ENCODE measurements around the gene USP13. TPM values are rescaled to one million over a fixed set of nuclear protein-coding genes. Genes with fewer than 3 reads are reported as not detected.
"Not testable (repeated sequence)": the region's sequence is repeated elsewhere in the genome, so short reads cannot be mapped to it uniquely, and the experiment has no call there.

Gene USP13
- total RNA-seq, 4 donors from 2014 or later, result 6.7 to 12.1 (median 11.3) TPM

GRCh38 chr3:179681492-179682263, 28.8 kb downstream of the USP13 start:
- H3K4me3 ChIP-seq, result peak overlapping the region in 1 of 2 donors; percentile 16
- peaks cover 0 to 37% (median 0%) of the 10 kb centered on the region in 3 donors for H3K4me1 ChIP-seq
- WGBS, 2 donors (ENCODE audit: low coverage in 1 of 2), result 45 to 84% methylated on average over 10 to 21 of the region's 21 CpGs
- H3K27ac ChIP-seq, result peak overlapping the region in 1 of 4 donors; percentile 35
- TF ChIP-seq CTCF (IDR thresholded peaks at IDR 0.05) (no peak), EP300 (IDR thresholded peaks at IDR 0.05) (no peak), POLR2AphosphoS5 (IDR thresholded peaks at IDR 0.05) (no peak), POLR2A (IDR thresholded peaks at IDR 0.05) (no peak)
- no peaks in the 10 kb centered on the region for H3K27me3 ChIP-seq
- H3K9me3 ChIP-seq, result no peaks in the 10 kb centered on the region
- ATAC-seq, result no peak
- peaks cover 0 to 9% of the 10 kb centered on the region in 2 donors for H3K36me3 ChIP-seq

- no peak overlapping the region for H3K27ac ChIP-seq
- no peaks in the 10 kb centered on the region for H3K27me3 ChIP-seq
- H3K9me3 ChIP-seq, result no peaks in the 10 kb centered on the region
Measured at GRCh38 chr3:179682426-179683080, 29.7 kb downstream of the USP13 start.

GRCh38 chr3:179683286-179683685, 30.4 kb downstream of the USP13 start:
- ATAC-seq, H3K27ac ChIP-seq, H3K9me3 ChIP-seq, H3K4me3 ChIP-seq, H3K27me3 ChIP-seq: not testable (repeated sequence)
- peaks cover 0 to 32% (median 0%) of the 10 kb centered on the region in 3 donors for H3K4me1 ChIP-seq
- 82 to 94% methylated on average over 5 of the region's 5 CpGs for WGBS, 2 donors (ENCODE audit: low coverage in 1 of 2)
- peaks cover 0 to 21% of the 10 kb centered on the region in 2 donors for H3K36me3 ChIP-seq

More at GRCh38 chr3:179682426-179683080, 29.7 kb downstream of the USP13 start:
- Histone ChIP-seq H3K4me1 (peaks cover 0 to 37% (median 0%) of the 10 kb centered on the region in 3 donors), H3K4me3 (no peak overlapping the region), H3K36me3 (peaks cover 0 to 13% of the 10 kb centered on the region in 2 donors)
- 51 to 60% methylated on average over 4 of the region's 4 CpGs for WGBS, 2 donors (ENCODE audit: low coverage in 1 of 2)
- no peak for ATAC-seq
- TF ChIP-seq POLR2A (IDR thresholded peaks at IDR 0.05), result no peak
- TF ChIP-seq CTCF (IDR thresholded peaks at IDR 0.05), result no peak
- TF ChIP-seq EP300 (IDR thresholded peaks at IDR 0.05), result no peak
- no peak for TF ChIP-seq POLR2AphosphoS5 (IDR thresholded peaks at IDR 0.05)

DNA sequence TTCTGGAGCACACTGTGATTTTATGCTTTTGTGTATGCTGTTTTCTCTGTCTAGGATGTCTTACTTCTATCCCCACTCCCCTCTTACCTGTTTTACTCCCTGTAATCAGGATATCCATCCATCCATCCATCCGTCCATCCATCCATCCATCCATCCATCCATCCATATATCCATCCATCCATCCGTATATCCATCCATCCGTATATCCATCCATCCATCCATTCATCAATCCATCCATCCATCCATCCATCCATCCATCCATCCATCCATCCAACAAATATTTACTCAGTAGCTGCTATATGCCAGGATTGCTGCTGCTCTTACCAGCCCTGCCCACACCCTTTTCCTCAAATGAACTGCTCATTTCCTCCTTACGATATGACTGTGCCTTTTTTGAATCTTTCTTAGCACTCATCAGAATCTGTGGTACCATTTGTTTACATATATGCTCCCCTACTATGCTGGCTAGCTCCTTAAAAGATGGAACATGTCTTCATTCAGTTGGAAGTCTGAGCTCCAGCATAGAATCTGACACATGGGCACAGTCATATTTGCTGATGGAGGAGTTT, 35.2 kb downstream of the USP13 start:
- no peaks in the 10 kb centered on the region for H3K27me3 ChIP-seq
- H3K4me1 ChIP-seq, result peaks cover 0 to 4% (median 0%) of the 10 kb centered on the region in 3 donors
- ATAC-seq, result no peak
- no peak overlapping the region for H3K27ac ChIP-seq
- H3K36me3 ChIP-seq, result peaks cover 0 to 43% of the 10 kb centered on the region in 2 donors
- TF ChIP-seq POLR2AphosphoS5 (IDR thresholded peaks at IDR 0.05) (no peak), CTCF (IDR thresholded peaks at IDR 0.05) (no peak), EP300 (IDR thresholded peaks at IDR 0.05) (no peak), POLR2A (IDR thresholded peaks at IDR 0.05) (no peak)
- no peak overlapping the region for H3K4me3 ChIP-seq
- no peaks in the 10 kb centered on the region for H3K9me3 ChIP-seq
- WGBS, 2 donors (ENCODE audit: low coverage in 1 of 2), result 45 to 65% methylated on average over 4 of the region's 4 CpGs

GRCh38 chr3:179688850-179689249, 36.0 kb downstream of the USP13 start:
- no peaks in the 10 kb centered on the region for H3K9me3 ChIP-seq
- whole genome bisulfite sequencing, 2 donors (ENCODE audit: low coverage in 1 of 2), result 89 to 98% methylated on average over 4 of the region's 4 CpGs
- TF ChIP-seq POLR2AphosphoS5 (IDR thresholded peaks at IDR 0.05) (no peak), EP300 (IDR thresholded peaks at IDR 0.05) (no peak), POLR2A (IDR thresholded peaks at IDR 0.05) (no peak), CTCF (IDR thresholded peaks at IDR 0.05) (no peak)
- no peak overlapping the region for H3K4me3 ChIP-seq
- no peaks in the 10 kb centered on the region for H3K27me3 ChIP-seq
- H3K36me3 ChIP-seq, result peaks cover 0 to 44% of the 10 kb centered on the region in 2 donors
- no peaks in the 10 kb centered on the region for H3K4me1 ChIP-seq
- no peak for ATAC-seq
- no peak overlapping the region for H3K27ac ChIP-seq

Measured in gastroesophageal sphincter (tissue), 4 donors.